HCT116 (cell line): ENCODE results near the gene TMC1. TPM values are rescaled to one million over a fixed set of nuclear protein-coding genes. Genes with fewer than 3 reads are reported as not detected.

ENCODE experiments used
- ATAC-seq: fragments of 200-7000 bp; cut with Tn5 transposase; 2 replicates; pipeline ENCODE4 v1.9.1; 2020; ENCODE audit warnings: mild to moderate bottlenecking, moderate library complexity
- BruUV-seq: library from RNA; stranded (reverse); fragments of 400-500 nt; replicated peaks from 2 replicates; lab custom pipeline; 2021; lab: Mats Ljungman, UMichigan
- CTCF ChIA-PET: fragments of 300-600 bp; sonication (Branson Sonifier 250); formaldehyde crosslinking; loops from one replicate; lab custom pipeline; 2021; ENCODE audit warnings: antibody characterized with exemption; lab: Charles Lee
- POLR2A ChIA-PET: fragments of 300-600, 350-600 bp; sonication (Branson Sonifier 250); formaldehyde crosslinking; loops from one replicate; lab custom pipeline; 2021; ENCODE audit warnings: antibody characterized with exemption; lab: Charles Lee
- RAD21 ChIA-PET, 2 experiments: fragments of 300-600 bp; sonication (Branson Sonifier 250); formaldehyde crosslinking; loops; one replicate each; lab custom pipeline; 2023; ENCODE audit warnings: low total read pairs in 2 of 2; ENCODE audit not compliant: uncharacterized antibody in 2 of 2, unreplicated experiment in 2 of 2, low non-redundant PET in 1 of 2; lab: Charles Lee
- DNase-seq: peaks from one replicate; pipeline ENCODE4 v3.0.0-alpha.2; 2010; ENCODE audit warnings: low read depth, low spot score
- H2AFZ ChIP-seq: fragments of 200-600 bp; shearing (Covaris generic), sonication (generic); 2 replicates; pipeline ENCODE4 v1.6.1; 2017; ENCODE audit warnings: low read depth, mixed run types, mixed read lengths, antibody characterized with exemption, low read length; ENCODE audit not compliant: poor library complexity, severe bottlenecking
- H3K27ac ChIP-seq: 2 replicates; pipeline ENCODE4 v1.5.1; 2012; ENCODE audit warnings: low read depth, low read length
- H3K27me3 ChIP-seq: fragments of 200-600 bp; sonication (generic); 2 replicates; pipeline ENCODE4 v1.6.1; 2016; ENCODE audit warnings: mixed run types, low read length, mixed read lengths; ENCODE audit not compliant: insufficient read depth
- H3K36me3 ChIP-seq, 2 experiments: fragments of 200-500 bp in 1 of 2; fragments of 200-600 bp in 1 of 2; sonication (Bioruptor generic) in 1 of 2; sonication (generic) in 1 of 2; 2 replicates each; pipeline versions ENCODE4 v1.5.1 to v1.6.1; 2014 to 2016; ENCODE audit warnings: low read length in 2 of 2, inconsistent platforms in 1 of 2, mixed read lengths in 1 of 2, mixed run types in 1 of 2; ENCODE audit not compliant: insufficient read depth in 2 of 2, control insufficient read depth in 1 of 2
- H3K4me1 ChIP-seq, 2 experiments: fragments of 200-600 bp in 1 of 2; sonication (generic) in 1 of 2; 2 replicates each; pipeline versions ENCODE4 v1.5.1 to v1.6.1; 2012 to 2017; ENCODE audit warnings: low read length in 2 of 2, inconsistent platforms in 1 of 2, mild to moderate bottlenecking in 1 of 2, mixed read lengths in 1 of 2, mixed run types in 1 of 2, moderate library complexity in 1 of 2; ENCODE audit not compliant: insufficient read depth in 2 of 2, control insufficient read depth in 1 of 2
- H3K4me2 ChIP-seq: fragments of 200-600 bp; sonication (generic); 2 replicates; pipeline ENCODE4 v1.6.1; 2017; ENCODE audit warnings: mixed run types, low read length, mixed read lengths
- H3K4me3 ChIP-seq, 2 experiments: fragments of 200-600 bp in 1 of 2; sonication (generic) in 1 of 2; replicated peaks in 1 of 2; 2 replicates each; pipeline ENCODE4 v1.5.1; 2011 to 2016; ENCODE audit warnings: low read length in 2 of 2, control low read depth in 1 of 2, low read depth in 1 of 2, mild to moderate bottlenecking in 1 of 2, mixed read lengths in 1 of 2, mixed run types in 1 of 2
- H3K79me2 ChIP-seq: fragments of 200-600 bp; sonication (generic); 2 replicates; pipeline ENCODE4 v1.6.1; 2017; ENCODE audit warnings: mild to moderate bottlenecking, mixed run types, low read length, moderate library complexity, mixed read lengths; ENCODE audit not compliant: insufficient read depth
- H3K9ac ChIP-seq: fragments of 200-600 bp; sonication (generic); 2 replicates; pipeline ENCODE4 v1.6.1; 2016; ENCODE audit warnings: low read length, mixed read lengths
- H3K9me2 ChIP-seq: fragments of 200-600 bp; sonication (generic), shearing (Covaris generic); 2 replicates; pipeline ENCODE4 v1.6.1; 2017; ENCODE audit warnings: mixed run types, mild to moderate bottlenecking, moderate library complexity; ENCODE audit not compliant: insufficient read depth
- H3K9me3 ChIP-seq, 2 experiments: fragments of 200-500 bp in 1 of 2; fragments of 200-600 bp in 1 of 2; sonication (Bioruptor generic) in 1 of 2; sonication (generic) in 1 of 2; 2 replicates each; pipeline ENCODE4 v1.6.1; 2014 to 2017; ENCODE audit warnings: low read length in 2 of 2, mixed read lengths in 2 of 2, inconsistent platforms in 1 of 2, low read depth in 1 of 2, mild to moderate bottlenecking in 1 of 2, mixed run types in 1 of 2, moderate library complexity in 1 of 2; ENCODE audit not compliant: control insufficient read depth in 1 of 2, insufficient read depth in 1 of 2
- H4K20me1 ChIP-seq: fragments of 200-600 bp; sonication (generic), shearing (Covaris generic); 2 replicates; pipeline ENCODE4 v1.6.1; 2017; ENCODE audit warnings: mixed run types, mild to moderate bottlenecking, moderate library complexity; ENCODE audit not compliant: insufficient read depth
- CEBPB ChIP-seq: IDR thresholded peaks from 2 replicates; pipeline ENCODE4 v1.6.1; 2012; ENCODE audit warnings: low read depth
- CTCF ChIP-seq, 3 experiments: fragments of 200-600 bp in 1 of 3; sonication (generic) in 1 of 3; IDR thresholded peaks in 2 of 3; conservative IDR thresholded peaks in 1 of 3; 2 replicates each; pipeline ENCODE4 v1.5.1; 2012 to 2017; ENCODE audit warnings: low read depth in 2 of 3, low read length in 2 of 3, antibody characterized with exemption in 1 of 3, borderline replicate concordance in 1 of 3, control low read depth in 1 of 3, mild to moderate bottlenecking in 1 of 3, mixed read lengths in 1 of 3, mixed run types in 1 of 3, moderate library complexity in 1 of 3; ENCODE audit not compliant: insufficient read depth in 1 of 3
- ELF1 ChIP-seq: IDR thresholded peaks from 2 replicates; pipeline ENCODE4 v1.6.1; 2012; ENCODE audit warnings: low read depth, borderline replicate concordance
- EZH2phosphoT487 ChIP-seq: fragments of 200-600 bp; IDR thresholded peaks from 2 replicates; pipeline ENCODE4 v1.6.1; 2018; ENCODE audit warnings: antibody characterized with exemption, borderline replicate concordance
- MAX ChIP-seq: IDR thresholded peaks from 2 replicates; pipeline ENCODE4 v1.6.1; 2012
- POLR2A ChIP-seq: IDR thresholded peaks from 2 replicates; pipeline ENCODE4 v1.7.0; 2011; ENCODE audit warnings: borderline replicate concordance; ENCODE audit not compliant: insufficient read depth, insufficient read length; ENCODE audit errors: extremely low read depth
- POLR2AphosphoS5 ChIP-seq: IDR thresholded peaks from 2 replicates; pipeline ENCODE4 v1.6.1; 2011; ENCODE audit warnings: mild to moderate bottlenecking, low read depth, low read length, moderate library complexity
- REST ChIP-seq: IDR thresholded peaks from 2 replicates; pipeline ENCODE4 v1.6.1; 2012; ENCODE audit warnings: low read depth
- SP1 ChIP-seq: IDR thresholded peaks from 2 replicates; pipeline ENCODE4 v1.6.1; 2012; ENCODE audit warnings: low read depth
- SRF ChIP-seq: IDR thresholded peaks from 2 replicates; pipeline ENCODE4 v1.6.1; 2012; ENCODE audit warnings: low read depth
- TCF7L2 ChIP-seq: IDR thresholded peaks from 2 replicates; pipeline ENCODE4 v1.7.0; 2011; ENCODE audit warnings: borderline replicate concordance, inconsistent platforms; ENCODE audit not compliant: insufficient read depth, insufficient read length; ENCODE audit errors: extremely low read depth
- YY1 ChIP-seq: IDR thresholded peaks from 2 replicates; pipeline ENCODE4 v1.6.1; 2011; ENCODE audit warnings: low read length, low read depth, moderate library complexity, mild to moderate bottlenecking; ENCODE audit not compliant: insufficient replicate concordance; ENCODE audit errors: extremely low read depth
- intact Hi-C: fragments of 100-400 bp; cut with micrococcal nuclease; formaldehyde crosslinking; loops from 2 replicates; pipeline ENCODE4 v1.10.0; 2022
- total RNA-seq: library from RNA; stranded (reverse); gene quantifications from one replicate; pipeline ENCODE4 v1.2.1, GENCODE V29; 2021; ENCODE audit not compliant: unreplicated experiment

The TMC1 gene
- total RNA-seq, 1 experiment from 2014 or later, result 0.57 TPM

GRCh38 chr9:72857624-72857996 lies 336.2 kb downstream of the TMC1 start:
- Histone ChIP-seq H3K4me1 (peaks cover 8 to 21% of the 10 kb centered on the region in 2 experiments; a peak in 3 of 4 replicates), H3K36me3 (no peaks in the 10 kb centered on the region), H2AFZ (peak overlapping the region; percentile 92), H3K27ac (no peak overlapping the region), H3K9me3 (no peaks in the 10 kb centered on the region), H3K4me3 (no peak overlapping the region), H3K79me2 (no peaks in the 10 kb centered on the region), H3K4me2 (peak overlapping the region; percentile 11), H4K20me1 (no peaks in the 10 kb centered on the region), H3K27me3 (no peaks in the 10 kb centered on the region), H3K9ac (no peak overlapping the region), H3K9me2 (no peaks in the 10 kb centered on the region)
- ATAC-seq, result peak; percentile 13; the same call in 1 of the 2 replicates
- POLR2A ChIA-PET, result interaction anchor here (1.3 to 1.6 kb wide), 2 partner anchors 319 to 946 kb away, joined by 3 read pairs; partner anchors contain the start of genes ABHD17B and C9orf85
- TF ChIP-seq REST (no peak), ELF1 (no peak), SRF (no peak), POLR2AphosphoS5 (no peak), EZH2phosphoT487 (no peak), CTCF (IDR thresholded peaks at IDR 0.05 in 2 of 3, conservative IDR thresholded peaks at IDR 0.05 in 1 of 3; ENCODE audit: borderline replicate concordance in 1 of 3, insufficient read depth in 1 of 3, low read depth in 2 of 3, low read length in 2 of 3) (no peak), POLR2A (no peak), CEBPB (no peak), SP1 (no peak), MAX (no peak), TCF7L2 (no peak), YY1 (no peak)
- no peak for DNase-seq
- intact Hi-C loops, result loop anchor here (2.0 to 5.0 kb wide), 4 partner anchors 165 to 340 kb away; no protein-coding TSS in a partner anchor
- RAD21 ChIA-PET, result interaction anchor here (1.0 to 1.7 kb wide), 3 partner anchors 14 to 343 kb away, joined by 3 to 7 read pairs (median 3); no protein-coding TSS in a partner anchor
- CTCF ChIA-PET, result interaction anchor here (0.6 to 4.6 kb wide), 28 partner anchors 8 to 818 kb away, joined by 3 to 46 read pairs (median 4); no protein-coding TSS in a partner anchor
- BruUV-seq, result no TSS peak
